Renal pelvis (tissue), 4 donors: ENCODE measurements around the gene ABHD18. TPM values are rescaled to one million over a fixed set of nuclear protein-coding genes. Genes with fewer than 3 reads are reported as not detected.
"Not testable (repeated sequence)": the region's sequence is repeated elsewhere in the genome, so short reads cannot be mapped to it uniquely, and the experiment has no call there.

Experiments used
- DNase-seq: peaks from one replicate; pipeline ENCODE4 v3.0.0-alpha.2; 2013
- polyA plus RNA-seq, 3 donors: library from polyadenylated mRNA; unstranded; fragments of 120-200 nt; gene quantifications; one replicate each; pipeline ENCODE4 v1.2.1, GENCODE V29; 2013; ENCODE audit not compliant: insufficient read length in 3 of 3

ABHD18 gene
- polyA plus RNA-seq, 3 donors: 10.1 to 21.7 (median 18.7) TPM

DNA sequence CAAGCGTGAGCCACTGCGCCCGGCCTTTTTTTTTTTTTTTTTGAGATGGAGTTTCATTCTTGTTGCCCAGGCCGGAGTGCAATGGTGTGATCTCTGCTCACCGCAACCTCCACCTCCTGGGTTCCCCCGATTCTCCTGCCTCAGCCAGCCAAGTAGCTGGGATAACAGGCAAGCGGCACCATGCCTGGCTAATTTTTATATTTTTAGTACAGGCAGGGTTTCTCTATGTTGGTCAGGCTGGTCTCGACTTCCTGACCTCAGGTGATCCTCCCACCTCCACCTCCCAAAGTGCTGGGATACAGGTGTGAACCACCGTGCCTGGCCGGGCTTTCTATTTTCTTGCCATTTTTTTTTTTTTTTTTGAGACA, 101.2 kb downstream of the ABHD18 start:
- DNase-seq: not testable (repeated sequence)

DNA sequence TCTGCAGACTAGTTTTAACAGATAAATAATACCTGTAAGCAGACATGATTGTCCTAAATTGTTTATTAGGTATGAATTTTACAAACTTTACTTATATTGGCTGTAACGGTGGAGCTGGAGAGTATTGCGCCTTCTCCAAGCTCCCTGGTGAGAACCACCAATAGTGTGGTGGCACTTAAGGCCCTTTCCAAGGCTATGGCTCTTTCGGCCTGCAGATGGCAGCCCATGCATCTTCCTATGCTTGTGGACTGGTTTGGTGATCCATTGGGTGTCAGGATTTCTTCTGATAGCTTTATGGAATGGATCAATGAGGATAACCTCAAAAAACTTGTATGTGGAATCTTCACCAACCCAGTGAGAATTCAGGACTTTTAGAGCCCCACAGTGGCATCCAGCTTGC, 103.7 kb downstream of the ABHD18 start:
- no peak for DNase-seq

DNA sequence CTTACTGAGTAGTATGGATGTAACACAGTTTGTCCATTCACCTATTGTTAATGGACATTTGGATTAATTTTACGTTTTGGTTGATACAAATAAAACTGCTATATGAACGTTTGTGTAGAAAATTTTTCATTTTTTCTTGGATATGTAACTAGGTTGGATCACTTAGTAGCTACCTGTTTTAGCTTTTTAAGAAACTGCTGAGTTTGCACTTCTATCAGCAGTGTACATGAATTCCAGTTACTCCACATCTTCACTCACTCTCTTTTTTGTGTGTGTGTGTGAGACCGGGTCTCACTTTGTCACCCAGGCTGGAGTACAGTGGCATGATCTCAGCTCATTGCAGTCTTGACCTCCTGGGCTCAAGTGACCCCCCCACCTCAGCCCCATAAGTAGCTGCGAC, 111.3 kb downstream of the ABHD18 start:
- no peak for DNase-seq

Other genes starting within 250 kb of the ABHD18 start
- not detected for gene SLC25A31, start 235.0 kb upstream of the ABHD18 start, polyA plus RNA-seq
- gene HSPA4L, start 183.1 kb upstream of the ABHD18 start, polyA plus RNA-seq: 1 to 10 TPM; 7.5 to 9.1 (median 9.0) TPM
- 10 to 100 TPM; 21.4 to 23.2 (median 22.2) TPM for gene PLK4, start 84.5 kb upstream of the ABHD18 start, polyA plus RNA-seq
- gene MFSD8, start 233 bp upstream of the ABHD18 start, polyA plus RNA-seq: 10 to 100 TPM; 16.0 to 31.5 (median 28.1) TPM
- 10 to 100 TPM; 20.4 to 24.9 (median 22.9) TPM for gene LARP1B, start 95.9 kb downstream of the ABHD18 start, polyA plus RNA-seq